Suprapubic skin (tissue), 4 donors: ENCODE measurements around the gene PRC1. TPM values are rescaled to one million over a fixed set of nuclear protein-coding genes. Genes with fewer than 3 reads are reported as not detected.

Source experiments
- DNase-seq, 2 donors: peaks; one replicate each; pipeline ENCODE4 v3.0.0-alpha.2; 2019; ENCODE audit warnings: low spot score in 2 of 2
- H3K27ac ChIP-seq: fragments of 200-600 bp; sonication (generic); one replicate; pipeline ENCODE4 v1.5.1; 2019
- H3K27me3 ChIP-seq: fragments of 200-600 bp; sonication (generic); one replicate; pipeline ENCODE4 v1.5.1; 2019
- H3K36me3 ChIP-seq: fragments of 200-600 bp; sonication (generic); one replicate; pipeline ENCODE4 v1.5.1; 2019
- H3K4me1 ChIP-seq: fragments of 200-600 bp; sonication (generic); one replicate; pipeline ENCODE4 v1.5.1; 2019
- H3K4me3 ChIP-seq: fragments of 200-600 bp; sonication (generic); one replicate; pipeline ENCODE4 v1.5.1; 2019; ENCODE audit warnings: mild to moderate bottlenecking
- H3K9me3 ChIP-seq: fragments of 200-600 bp; sonication (generic); one replicate; pipeline ENCODE4 v1.5.1; 2019
- EP300 ChIP-seq: sonication (generic); formaldehyde crosslinking; IDR thresholded peaks from one replicate; pipeline ENCODE4 v1.6.1; 2017; ENCODE audit warnings: antibody characterized with exemption
- POLR2A ChIP-seq, 2 donors: fragments of 450-650 bp; IDR thresholded peaks; one replicate each; pipeline ENCODE4 v1.6.1; 2017; ENCODE audit warnings: antibody characterized with exemption in 2 of 2, mild to moderate bottlenecking in 2 of 2, moderate library complexity in 2 of 2
- POLR2AphosphoS5 ChIP-seq, 3 donors: sonication (generic); formaldehyde crosslinking; IDR thresholded peaks; one replicate each; pipeline ENCODE4 v1.6.1; 2017; ENCODE audit warnings: antibody characterized with exemption in 3 of 3
- WGBS: methylation state at CpG from one replicate; pipeline ENCODE4 v1.1.5; 2018; 5-methylcytosine and 5-hydroxymethylcytosine counted together
- total RNA-seq, 4 donors: library from RNA; depleted of rRNA; stranded (reverse); fragments of >200 nt; gene quantifications; one replicate each; pipeline ENCODE4 v1.1.0, GENCODE V29; 2016
- TF ChIP-seq, protein P1 (sequence below), 2 donors: fragments of 200-600 bp in 1 of 2; fragments of 450-650 bp in 1 of 2; sonication (generic) in 1 of 2; IDR thresholded peaks; one replicate each; pipeline ENCODE4 v1.5.1; 2016 to 2019; ENCODE audit warnings: antibody characterized with exemption in 2 of 2, mild to moderate bottlenecking in 1 of 2, moderate library complexity in 1 of 2

The PRC1 gene, protein sequence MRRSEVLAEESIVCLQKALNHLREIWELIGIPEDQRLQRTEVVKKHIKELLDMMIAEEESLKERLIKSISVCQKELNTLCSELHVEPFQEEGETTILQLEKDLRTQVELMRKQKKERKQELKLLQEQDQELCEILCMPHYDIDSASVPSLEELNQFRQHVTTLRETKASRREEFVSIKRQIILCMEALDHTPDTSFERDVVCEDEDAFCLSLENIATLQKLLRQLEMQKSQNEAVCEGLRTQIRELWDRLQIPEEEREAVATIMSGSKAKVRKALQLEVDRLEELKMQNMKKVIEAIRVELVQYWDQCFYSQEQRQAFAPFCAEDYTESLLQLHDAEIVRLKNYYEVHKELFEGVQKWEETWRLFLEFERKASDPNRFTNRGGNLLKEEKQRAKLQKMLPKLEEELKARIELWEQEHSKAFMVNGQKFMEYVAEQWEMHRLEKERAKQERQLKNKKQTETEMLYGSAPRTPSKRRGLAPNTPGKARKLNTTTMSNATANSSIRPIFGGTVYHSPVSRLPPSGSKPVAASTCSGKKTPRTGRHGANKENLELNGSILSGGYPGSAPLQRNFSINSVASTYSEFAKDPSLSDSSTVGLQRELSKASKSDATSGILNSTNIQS
- total RNA-seq = 10 to 100 TPM; 17.6 to 41.2 (median 34.6) TPM

- DNase-seq = peak; percentile 98
- TF ChIP-seq POLR2AphosphoS5 (IDR thresholded peaks at IDR 0.05) (peak in 2 of 3 donors; percentile 51 to 78), EP300 (peak; percentile 31), POLR2A (IDR thresholded peaks at IDR 0.05) (peak in 1 of 2 donors; percentile 82)
- TF ChIP-seq, protein P1, sequence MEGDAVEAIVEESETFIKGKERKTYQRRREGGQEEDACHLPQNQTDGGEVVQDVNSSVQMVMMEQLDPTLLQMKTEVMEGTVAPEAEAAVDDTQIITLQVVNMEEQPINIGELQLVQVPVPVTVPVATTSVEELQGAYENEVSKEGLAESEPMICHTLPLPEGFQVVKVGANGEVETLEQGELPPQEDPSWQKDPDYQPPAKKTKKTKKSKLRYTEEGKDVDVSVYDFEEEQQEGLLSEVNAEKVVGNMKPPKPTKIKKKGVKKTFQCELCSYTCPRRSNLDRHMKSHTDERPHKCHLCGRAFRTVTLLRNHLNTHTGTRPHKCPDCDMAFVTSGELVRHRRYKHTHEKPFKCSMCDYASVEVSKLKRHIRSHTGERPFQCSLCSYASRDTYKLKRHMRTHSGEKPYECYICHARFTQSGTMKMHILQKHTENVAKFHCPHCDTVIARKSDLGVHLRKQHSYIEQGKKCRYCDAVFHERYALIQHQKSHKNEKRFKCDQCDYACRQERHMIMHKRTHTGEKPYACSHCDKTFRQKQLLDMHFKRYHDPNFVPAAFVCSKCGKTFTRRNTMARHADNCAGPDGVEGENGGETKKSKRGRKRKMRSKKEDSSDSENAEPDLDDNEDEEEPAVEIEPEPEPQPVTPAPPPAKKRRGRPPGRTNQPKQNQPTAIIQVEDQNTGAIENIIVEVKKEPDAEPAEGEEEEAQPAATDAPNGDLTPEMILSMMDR (IDR thresholded peaks at IDR 0.05) = no peak
- under 1% methylated on average over 37 of the region's 75 CpGs for WGBS
- no peaks in the 10 kb centered on the region for H3K9me3 ChIP-seq
- no peaks in the 10 kb centered on the region for H3K27me3 ChIP-seq
- H3K4me1 ChIP-seq = peaks cover 23% of the 10 kb centered on the region
- H3K36me3 ChIP-seq = peaks cover 23% of the 10 kb centered on the region
- peak within 1 kb of the TSS; percentile 82 for H3K27ac ChIP-seq
- peak within 1 kb of the TSS; percentile 100 for H3K4me3 ChIP-seq
Measured at GRCh38 chr15:90994417-90995311, at the start of gene PRC1. Gene PRC1 (minus strand): TSS chr15:90994535. CDS start chr15:90994417, 118 bp downstream.

DNA sequence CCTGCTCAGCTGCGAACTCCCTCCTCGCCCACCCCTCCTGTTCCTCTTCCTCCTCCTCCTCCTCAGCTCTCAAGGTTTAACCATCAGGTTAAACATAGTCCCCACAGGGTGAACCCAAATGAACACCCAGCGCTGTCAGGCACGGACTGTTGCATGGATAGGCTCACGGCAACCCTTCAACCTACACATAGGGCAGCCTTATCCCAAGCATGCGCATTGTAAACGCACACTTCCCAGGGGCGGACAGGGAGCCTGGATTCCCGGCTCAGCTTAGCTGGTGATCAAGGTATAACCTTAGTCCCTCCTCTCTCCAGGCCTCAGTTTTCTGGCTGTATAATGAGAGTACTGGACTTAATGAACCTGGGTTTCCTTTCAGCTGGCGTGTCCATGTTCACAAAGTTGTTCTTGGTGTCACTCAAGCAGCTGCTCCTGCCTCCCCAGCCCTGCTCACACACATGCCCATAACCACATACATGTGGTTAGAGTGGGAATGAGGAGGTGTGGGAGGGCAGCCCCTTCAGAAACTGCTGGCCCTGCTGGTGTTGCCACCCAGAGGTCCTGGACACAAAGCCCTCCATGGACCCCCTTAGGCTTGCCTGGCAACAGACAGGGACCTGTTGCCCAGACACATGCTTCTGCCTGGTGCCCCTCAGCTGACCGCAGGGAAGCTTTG lies 49.0 kb upstream of the PRC1 start:
- Histone ChIP-seq H3K9me3 (no peaks in the 10 kb centered on the region), H3K27ac (no peak overlapping the region), H3K4me3 (no peak overlapping the region), H3K4me1 (no peaks in the 10 kb centered on the region), H3K27me3 (no peaks in the 10 kb centered on the region), H3K36me3 (no peaks in the 10 kb centered on the region)
- 93% methylated on average over 10 of the region's 11 CpGs for WGBS
- TF ChIP-seq, protein P1 (IDR thresholded peaks at IDR 0.05) = no peak
- no peak for TF ChIP-seq POLR2A (IDR thresholded peaks at IDR 0.05)
- TF ChIP-seq EP300 = no peak
- no peak for TF ChIP-seq POLR2AphosphoS5 (IDR thresholded peaks at IDR 0.05)
- no peak for DNase-seq

DNA sequence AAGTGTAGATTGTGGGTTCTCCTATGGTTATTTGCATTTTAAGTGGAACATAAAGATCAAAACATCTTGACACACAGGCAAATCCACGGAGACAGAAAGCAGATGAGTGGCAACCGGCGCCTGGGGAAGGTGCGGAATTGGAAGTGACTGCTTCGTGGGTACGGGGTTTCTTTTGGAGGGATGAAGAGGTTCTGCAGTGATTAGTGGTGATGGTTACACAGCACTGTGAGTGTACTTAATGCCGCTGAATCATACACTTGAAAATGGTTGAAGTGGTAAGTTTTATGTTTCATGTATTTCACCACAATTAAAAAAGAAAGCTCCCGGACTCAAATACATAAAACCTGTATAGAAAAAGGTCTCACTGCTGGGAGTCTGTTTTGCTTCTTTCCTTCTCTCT lies 46.5 kb upstream of the PRC1 start:
- Histone ChIP-seq H3K4me1 (no peaks in the 10 kb centered on the region), H3K27ac (no peak overlapping the region), H3K36me3 (no peaks in the 10 kb centered on the region), H3K4me3 (no peak overlapping the region), H3K27me3 (no peaks in the 10 kb centered on the region), H3K9me3 (no peaks in the 10 kb centered on the region)
- 75% methylated on average over 8 of the region's 8 CpGs for WGBS
- no peak for TF ChIP-seq POLR2AphosphoS5 (IDR thresholded peaks at IDR 0.05)
- no peak for TF ChIP-seq EP300
- no peak for TF ChIP-seq POLR2A (IDR thresholded peaks at IDR 0.05)
- TF ChIP-seq, protein P1 (IDR thresholded peaks at IDR 0.05) = no peak
- no peak for DNase-seq

GRCh38 chr15:91039996-91040395 lies 45.7 kb upstream of the PRC1 start:
- no peaks in the 10 kb centered on the region for H3K27me3 ChIP-seq
- no peaks in the 10 kb centered on the region for H3K9me3 ChIP-seq
- 73% methylated on average over 2 of the region's 3 CpGs for WGBS
- no peak for TF ChIP-seq POLR2AphosphoS5 (IDR thresholded peaks at IDR 0.05)
- TF ChIP-seq POLR2A (IDR thresholded peaks at IDR 0.05) = no peak
- TF ChIP-seq EP300 = no peak
- TF ChIP-seq, protein P1 (IDR thresholded peaks at IDR 0.05) = no peak
- no peak overlapping the region for H3K27ac ChIP-seq
- H3K4me3 ChIP-seq = no peak overlapping the region
- no peaks in the 10 kb centered on the region for H3K4me1 ChIP-seq
- no peak for DNase-seq
- H3K36me3 ChIP-seq = no peaks in the 10 kb centered on the region
